Fibroblast of villous mesenchyme (primary cell): Measurements from ENCODE around the gene SNRNP200. TPM values are rescaled to one million over a fixed set of nuclear protein-coding genes. Genes with fewer than 3 reads are reported as not detected.

Source experiments
- DNase-seq: peaks from one replicate; pipeline ENCODE4 v3.0.0-alpha.2; 2010; ENCODE audit warnings: low read depth
- H3K4me3 ChIP-seq: 2 replicates; pipeline ENCODE4 v1.5.1; 2011; ENCODE audit warnings: low read depth, mild to moderate bottlenecking, low read length
- CTCF ChIP-seq: IDR thresholded peaks from 2 replicates; pipeline ENCODE4 v1.5.1; 2012; ENCODE audit warnings: low read depth, mild to moderate bottlenecking, low read length; ENCODE audit not compliant: insufficient read depth
- total RNA-seq: library from RNA; depleted of rRNA; stranded (reverse); fragments of >200 nt; gene quantifications from 2 replicates; pipeline ENCODE4 v1.2.3, GENCODE V29; 2012

Gene SNRNP200
- total RNA-seq, 1 donor: 39.7 TPM

GRCh38 chr2:96336104-96336775, 30.9 kb upstream of the SNRNP200 start:
- DNase-seq: no peak
- H3K4me3 ChIP-seq: peak overlapping the region; percentile 94
- TF ChIP-seq CTCF: no peak

GRCh38 chr2:96333708-96334107, 28.4 kb upstream of the SNRNP200 start:
- no peak for TF ChIP-seq CTCF
- no peak overlapping the region for H3K4me3 ChIP-seq
- DNase-seq: no peak

GRCh38 chr2:96330407-96330806, 25.1 kb upstream of the SNRNP200 start:
- TF ChIP-seq CTCF: no peak
- peak; percentile 61 for DNase-seq

GRCh38 chr2:96329874-96330273, 24.5 kb upstream of the SNRNP200 start:
- no peak for TF ChIP-seq CTCF
- H3K4me3 ChIP-seq: no peak overlapping the region
- DNase-seq: no peak

More at GRCh38 chr2:96330407-96330806, 25.1 kb upstream of the SNRNP200 start:
- no peak overlapping the region for H3K4me3 ChIP-seq

GRCh38 chr2:96329456-96329855, 24.1 kb upstream of the SNRNP200 start:
- peak; percentile 42 for DNase-seq
- no peak overlapping the region for H3K4me3 ChIP-seq
- TF ChIP-seq CTCF: no peak

- H3K4me3 ChIP-seq: no peak overlapping the region
- no peak for TF ChIP-seq CTCF
- no peak for DNase-seq
Observed at GRCh38 chr2:96326990-96327820, 21.9 kb upstream of the SNRNP200 start.
